GM10847 (cell line): Measurements from ENCODE around the gene PDCL3.

Experiments used
- POLR2A ChIP-seq: IDR thresholded peaks from 2 replicates; pipeline ENCODE4 v1.6.1; 2011; ENCODE audit not compliant: insufficient read length; ENCODE audit errors: extremely low read depth

Gene PDCL3

GRCh38 chr2:100588071-100588786, 25.4 kb downstream of the PDCL3 start:
- TF ChIP-seq POLR2A, result no peak

GRCh38 chr2:100589527-100589926, 26.7 kb downstream of the PDCL3 start:
- no peak for TF ChIP-seq POLR2A

GRCh38 chr2:100592226-100592625, 29.4 kb downstream of the PDCL3 start:
- no peak for TF ChIP-seq POLR2A

GRCh38 chr2:100596465-100596864, 33.7 kb downstream of the PDCL3 start:
- no peak for TF ChIP-seq POLR2A

GRCh38 chr2:100599566-100599965, 36.8 kb downstream of the PDCL3 start:
- no peak for TF ChIP-seq POLR2A

GRCh38 chr2:100601661-100602060, 38.9 kb downstream of the PDCL3 start:
- TF ChIP-seq POLR2A, result no peak

- TF ChIP-seq POLR2A, result no peak
These were observed 40.6 kb downstream of the PDCL3 start for GRCh38 chr2:100603414-100603813.

GRCh38 chr2:100603948-100604633, 41.3 kb downstream of the PDCL3 start:
- no peak for TF ChIP-seq POLR2A

GRCh38 chr2:100606332-100606725, 43.5 kb downstream of the PDCL3 start:
- TF ChIP-seq POLR2A, result no peak

- no peak for TF ChIP-seq POLR2A
These were observed 44.0 kb downstream of the PDCL3 start for GRCh38 chr2:100606726-100607343.

GRCh38 chr2:100610381-100610831, 47.6 kb downstream of the PDCL3 start:
- no peak for TF ChIP-seq POLR2A

- TF ChIP-seq POLR2A, result no peak
These were observed 48.6 kb downstream of the PDCL3 start for GRCh38 chr2:100611079-100612029.

GRCh38 chr2:100612388-100613000, 49.7 kb downstream of the PDCL3 start:
- TF ChIP-seq POLR2A, result no peak

GRCh38 chr2:100613719-100614118, 50.9 kb downstream of the PDCL3 start:
- TF ChIP-seq POLR2A, result no peak
